ENCODE measurements around the gene TAGLN3.
A peak's percentile ranks its signal among the peaks of the same experiment; 100 is the strongest.

The TAGLN3 gene

GRCh38 chr3:111967651-111968274 lies 31.0 kb upstream of the TAGLN3 start:
- no peak for TF ChIP-seq POLR2A (IDR thresholded peaks at IDR 0.05; ENCODE audit: low read depth, low read length)
- FAIRE-seq (peak; percentile 90), DNase-seq (ENCODE audit: insufficient read length, low spot score) (peak; percentile 5)

DNA sequence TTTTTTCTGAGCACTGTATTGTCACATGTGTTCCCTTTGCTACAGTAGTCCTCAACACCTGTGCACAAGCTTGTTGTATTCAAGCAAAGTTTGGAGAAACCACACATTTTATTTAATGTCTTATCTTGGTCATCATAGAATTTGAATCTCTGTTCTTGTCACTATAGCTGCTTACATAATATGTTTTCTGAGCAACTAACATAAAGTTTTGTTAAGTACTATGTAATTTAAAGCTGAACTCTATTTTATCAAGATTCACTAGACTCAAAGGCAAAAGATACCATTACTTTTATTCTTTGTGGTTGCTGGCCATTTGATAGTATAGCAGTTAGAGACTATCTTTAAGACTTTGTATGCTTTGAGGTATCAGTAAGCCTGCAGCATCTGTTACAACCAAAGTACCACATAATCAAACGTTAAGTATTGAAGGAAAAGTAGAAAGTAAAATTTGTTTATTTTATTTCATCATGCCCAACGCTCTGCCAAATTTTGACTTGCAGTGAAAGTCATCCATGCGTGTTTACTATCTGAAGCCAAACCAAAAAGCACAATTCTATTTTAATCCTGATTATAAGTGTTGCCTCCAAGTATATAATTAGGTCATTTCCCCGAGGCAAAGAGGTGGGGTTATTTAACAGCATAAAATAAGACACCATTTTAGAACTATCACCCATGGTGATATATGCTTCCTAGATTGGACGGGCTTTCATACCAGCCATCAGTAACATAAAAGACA lies 30.2 kb upstream of the TAGLN3 start:
- DNase-seq (ENCODE audit: insufficient read length, low spot score): no peak
- no peak for FAIRE-seq

GRCh38 chr3:111970376-111970775 lies 28.3 kb upstream of the TAGLN3 start:
- FAIRE-seq (no peak), DNase-seq (ENCODE audit: insufficient read length, low spot score) (no peak)
- TF ChIP-seq POLR2A (IDR thresholded peaks at IDR 0.05; ENCODE audit: low read depth, low read length): no peak

More for the DNA sequence above, 30.2 kb upstream of the TAGLN3 start:
- no peak for TF ChIP-seq POLR2A (IDR thresholded peaks at IDR 0.05; ENCODE audit: low read depth, low read length)

- FAIRE-seq (no peak), DNase-seq (ENCODE audit: insufficient read length, low spot score) (no peak)
- no peak for TF ChIP-seq POLR2A (IDR thresholded peaks at IDR 0.05; ENCODE audit: low read depth, low read length)
These were observed 27.1 kb upstream of the TAGLN3 start for GRCh38 chr3:111971533-111972130.

GRCh38 chr3:111972891-111973290 lies 25.8 kb upstream of the TAGLN3 start:
- FAIRE-seq (no peak), DNase-seq (ENCODE audit: insufficient read length, low spot score) (no peak)
- no peak for TF ChIP-seq POLR2A (IDR thresholded peaks at IDR 0.05; ENCODE audit: low read depth, low read length)

- TF ChIP-seq POLR2A (IDR thresholded peaks at IDR 0.05; ENCODE audit: low read depth, low read length): no peak
- no peak for FAIRE-seq
- no peak for DNase-seq (ENCODE audit: insufficient read length, low spot score)
These were observed 23.6 kb upstream of the TAGLN3 start for GRCh38 chr3:111975131-111975530.

- TF ChIP-seq POLR2A (IDR thresholded peaks at IDR 0.05; ENCODE audit: low read depth, low read length): no peak
- peak; percentile 6 for FAIRE-seq
- no peak for DNase-seq (ENCODE audit: insufficient read length, low spot score)
These were observed 22.5 kb upstream of the TAGLN3 start for GRCh38 chr3:111976254-111976653.

DNA sequence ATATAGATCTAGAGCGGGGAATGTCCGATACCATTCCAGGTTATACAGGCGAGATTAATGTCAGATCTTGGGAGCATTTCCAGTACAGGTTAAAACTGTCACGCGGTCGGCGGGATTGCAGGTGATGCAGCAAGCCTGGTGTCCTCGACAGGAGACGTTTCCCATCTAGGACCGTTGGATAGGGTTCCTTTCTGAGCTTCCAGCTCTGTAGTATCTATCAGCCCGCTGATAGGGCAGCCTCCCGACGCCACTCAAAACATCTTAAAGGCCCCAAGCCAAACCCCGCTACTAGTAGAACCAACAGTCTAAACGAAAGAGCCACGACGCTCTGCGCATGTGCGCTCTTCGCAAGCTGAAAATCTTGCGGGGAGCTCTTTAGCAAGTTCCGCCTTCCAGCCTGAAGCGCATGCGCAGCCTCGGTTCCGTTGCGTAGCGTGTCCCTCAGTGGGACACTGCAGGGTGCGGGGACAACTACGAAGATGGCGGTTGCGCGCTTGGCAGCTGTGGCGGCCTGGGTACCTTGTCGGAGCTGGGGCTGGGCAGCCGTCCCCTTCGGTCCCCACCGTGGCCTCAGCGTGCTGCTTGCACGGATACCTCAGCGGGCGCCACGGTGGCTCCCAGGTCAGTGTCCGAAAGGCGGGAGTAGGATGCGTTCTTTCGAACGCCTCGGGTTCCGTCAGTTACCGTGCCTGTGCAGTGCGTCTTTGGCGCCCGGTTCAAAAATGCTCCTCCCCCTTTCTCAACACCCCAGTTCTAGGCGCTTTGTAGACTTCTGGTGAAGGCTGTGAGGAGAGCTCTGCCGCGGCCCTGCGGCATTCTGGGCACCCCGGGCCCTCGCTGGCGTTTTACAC lies 19.9 kb upstream of the TAGLN3 start, which contains the start of gene ABHD10:
ABHD10 (plus strand) TSS at position 444 of the 851 bp plus-strand sequence; CDS start at position 480, 36 bp downstream.
- TF ChIP-seq POLR2A (IDR thresholded peaks at IDR 0.05; ENCODE audit: low read depth, low read length): peak; percentile 98
- peak; percentile 100 for FAIRE-seq
- DNase-seq (ENCODE audit: insufficient read length, low spot score): peak; percentile 66

DNA sequence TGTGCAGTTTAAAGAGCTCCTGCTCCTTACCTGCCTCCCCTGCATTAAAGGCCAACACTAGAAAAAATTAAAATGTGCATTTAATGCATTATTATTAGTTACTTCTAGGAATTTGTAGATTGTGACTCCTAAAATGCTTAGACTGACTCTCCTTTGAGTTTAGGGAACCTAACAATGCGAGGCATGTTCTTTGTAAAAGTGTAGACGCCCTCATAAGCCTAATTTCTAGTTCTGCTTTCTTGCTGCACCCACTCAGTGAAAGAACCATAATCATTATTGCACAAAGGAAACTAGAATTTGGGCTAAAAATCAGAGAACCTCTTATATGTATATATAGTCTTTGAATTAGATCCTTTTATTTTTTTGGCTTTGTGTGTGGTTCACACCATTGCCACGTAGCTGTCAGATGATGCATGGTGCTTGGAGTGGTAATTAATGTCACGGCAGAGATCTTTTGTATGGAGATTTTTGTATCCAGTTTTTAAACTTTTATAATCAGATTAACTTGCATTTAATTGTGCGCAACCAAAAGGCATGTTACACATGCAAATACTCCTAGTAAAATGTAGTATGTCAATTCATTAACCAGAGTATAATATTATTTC lies 19.2 kb upstream of the TAGLN3 start:
- no peak for DNase-seq (ENCODE audit: insufficient read length, low spot score)

DNA sequence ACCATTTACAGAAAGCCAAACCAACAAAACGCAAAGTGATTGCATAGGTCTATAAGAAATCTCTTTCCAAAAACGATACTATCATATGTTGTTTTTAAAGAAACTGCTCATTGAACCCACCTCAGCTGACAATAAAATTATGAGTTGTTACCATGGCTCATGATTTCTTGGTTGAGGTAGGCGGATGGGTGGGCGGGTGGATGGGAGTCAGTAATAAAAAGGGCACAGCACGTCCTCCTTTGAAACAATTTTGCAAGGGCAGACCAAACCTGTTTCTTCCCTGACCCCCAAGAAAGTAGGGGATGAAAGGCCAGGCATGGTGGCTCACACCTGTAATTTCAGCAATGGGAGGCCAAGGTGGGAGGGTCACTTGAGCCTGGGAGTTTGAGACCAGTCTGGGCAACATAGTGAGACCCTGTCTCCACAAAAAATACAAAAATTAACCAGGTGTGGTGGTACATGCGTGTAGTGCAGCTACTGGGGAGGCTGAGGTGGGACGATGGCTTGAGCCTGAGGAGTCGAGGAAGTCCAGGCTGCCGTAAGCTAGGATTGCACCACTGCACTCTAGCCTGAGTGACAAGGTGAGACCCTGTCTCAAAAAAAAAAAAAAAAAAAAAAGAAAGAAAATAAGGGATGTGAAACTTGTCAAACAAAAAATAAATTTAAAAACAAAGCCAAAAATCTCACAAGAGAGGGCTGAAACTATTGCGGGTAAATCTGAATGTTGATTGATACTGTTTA lies 17.8 kb upstream of the TAGLN3 start:
- TF ChIP-seq POLR2A (IDR thresholded peaks at IDR 0.05; ENCODE audit: low read depth, low read length): no peak
- FAIRE-seq: no peak
- DNase-seq (ENCODE audit: insufficient read length, low spot score): no peak

More for the DNA sequence above, 19.2 kb upstream of the TAGLN3 start:
- TF ChIP-seq POLR2A (IDR thresholded peaks at IDR 0.05; ENCODE audit: low read depth, low read length): no peak
- peak; percentile 11 for FAIRE-seq

DNA sequence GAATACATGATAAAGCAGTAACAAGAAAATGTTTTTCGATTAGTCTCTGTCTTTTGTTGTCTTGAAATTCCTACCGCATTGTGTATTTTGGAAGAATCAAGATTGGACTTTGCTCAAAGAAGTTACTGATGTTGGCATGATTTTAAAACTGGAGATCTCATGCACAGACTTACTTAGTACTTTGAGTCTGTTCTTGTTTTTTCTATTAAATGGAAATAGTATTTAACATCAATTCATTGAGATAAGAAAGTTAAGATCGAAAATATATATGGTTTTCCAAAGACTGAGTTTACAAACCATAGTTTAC lies 17.3 kb upstream of the TAGLN3 start:
- FAIRE-seq (no peak), DNase-seq (ENCODE audit: insufficient read length, low spot score) (no peak)
- TF ChIP-seq POLR2A (IDR thresholded peaks at IDR 0.05; ENCODE audit: low read depth, low read length): no peak

DNA sequence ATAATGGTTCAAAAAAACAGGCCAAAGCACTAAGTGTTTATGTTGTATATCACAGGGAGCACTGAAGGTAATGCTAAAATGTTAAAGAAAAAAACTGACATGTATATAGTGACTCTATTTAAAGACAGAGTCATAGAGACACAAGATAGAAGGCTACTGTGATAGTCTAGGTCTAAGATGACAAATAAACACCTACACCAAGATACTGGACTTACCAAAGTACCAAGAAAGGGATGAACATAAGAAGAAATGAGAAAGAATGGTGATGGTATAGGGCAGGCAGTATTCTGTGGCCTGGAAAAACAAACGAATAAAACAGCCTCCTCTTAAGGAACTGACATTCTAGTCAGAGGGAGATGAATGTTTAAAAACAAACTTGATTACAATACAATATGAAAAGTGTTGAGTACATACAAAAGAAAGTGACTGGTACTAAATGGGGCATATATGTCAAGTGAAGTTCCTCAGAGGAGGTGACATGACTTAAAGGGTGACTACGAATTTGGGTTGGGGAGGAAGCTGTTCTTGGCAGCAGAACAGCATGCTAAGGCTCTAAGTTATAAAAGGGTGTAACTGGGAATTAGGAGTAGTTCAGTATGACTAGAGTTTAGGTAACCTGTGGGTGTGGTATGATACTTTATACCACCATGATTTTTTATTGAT lies 14.0 kb upstream of the TAGLN3 start:
- FAIRE-seq: peak; percentile 60
- no peak for TF ChIP-seq POLR2A (IDR thresholded peaks at IDR 0.05; ENCODE audit: low read depth, low read length)
- DNase-seq (ENCODE audit: insufficient read length, low spot score): no peak
